CD4-positive, alpha-beta T cell (primary cell): ENCODE results near the gene NR1H2. TPM values are rescaled to one million over a fixed set of nuclear protein-coding genes. Genes with fewer than 3 reads are reported as not detected.

Experiments
- ATAC-seq: fragments of 200-7000 bp; cut with Tn5 transposase; one replicate; pipeline ENCODE4 v1.10.0; 2022; ENCODE audit warnings: mild to moderate bottlenecking; ENCODE audit not compliant: poor library complexity
- CTCF ChIA-PET: fragments of 350-600 bp; sonication (Branson Sonifier 250); formaldehyde crosslinking; loops from one replicate; lab custom pipeline; 2021; ENCODE audit warnings: antibody characterized with exemption, inconsistent platforms; lab: Charles Lee
- POLR2A ChIA-PET: fragments of 350-600 bp; sonication (Branson Sonifier 250); formaldehyde crosslinking; loops from one replicate; lab custom pipeline; 2021; ENCODE audit warnings: antibody characterized with exemption, inconsistent platforms; lab: Charles Lee
- DNase-seq, 14 experiments: peaks; one replicate each; pipeline ENCODE4 v3.0.0-alpha.2; 2013 to 2020; ENCODE audit warnings: mixed read lengths in 2 of 14
- H3K27ac ChIP-seq, 2 donors: one replicate each; pipeline versions ENCODE4 v1.5.1 to v1.7.0; 2013; ENCODE audit warnings: low read length in 2 of 2, low read depth in 1 of 2, mild to moderate bottlenecking in 1 of 2
- H3K27me3 ChIP-seq, 2 experiments: 1 replicate in 1 of 2; 2 replicates in 1 of 2; pipeline versions ENCODE4 v1.6.1 to v1.7.0; 2013; ENCODE audit warnings: low read length in 2 of 2, control low read depth in 1 of 2, mild to moderate bottlenecking in 1 of 2, moderate library complexity in 1 of 2; ENCODE audit not compliant: insufficient read depth in 2 of 2, control insufficient read depth in 1 of 2
- H3K36me3 ChIP-seq: one replicate; pipeline ENCODE4 v1.6.1; 2013; ENCODE audit warnings: low read length, control low read depth; ENCODE audit not compliant: insufficient read depth
- H3K4me1 ChIP-seq: one replicate; pipeline ENCODE4 v1.6.1; 2013; ENCODE audit warnings: low read length, control low read depth; ENCODE audit not compliant: insufficient read depth
- H3K4me3 ChIP-seq: one replicate; pipeline ENCODE4 v1.5.1; 2013; ENCODE audit warnings: mild to moderate bottlenecking, low read length, moderate library complexity
- H3K9me3 ChIP-seq, 2 experiments: 1 replicate in 1 of 2; 2 replicates in 1 of 2; pipeline versions ENCODE4 v1.6.1 to v1.7.0; 2013; ENCODE audit warnings: low read length in 2 of 2, mild to moderate bottlenecking in 2 of 2, control low read depth in 1 of 2, moderate library complexity in 1 of 2; ENCODE audit not compliant: control insufficient read depth in 1 of 2, insufficient read depth in 1 of 2
- H3K27ac Mint-ChIP-seq: one replicate; pipeline ENCODE4 v1.8.0; 2020; ENCODE audit warnings: mixed read lengths
- H3K27me3 Mint-ChIP-seq: one replicate; pipeline ENCODE4 v1.8.0; 2021; ENCODE audit warnings: mixed read lengths
- H3K36me3 Mint-ChIP-seq: one replicate; pipeline ENCODE4 v1.8.0; 2021; ENCODE audit warnings: low read depth, mixed read lengths
- H3K4me1 Mint-ChIP-seq: one replicate; pipeline ENCODE4 v1.8.0; 2021; ENCODE audit warnings: low read depth, mixed read lengths
- H3K4me3 Mint-ChIP-seq: one replicate; pipeline ENCODE4 v1.8.0; 2020; ENCODE audit warnings: mild to moderate bottlenecking, mixed read lengths
- H3K9me3 Mint-ChIP-seq: one replicate; pipeline ENCODE4 v1.8.0; 2020; ENCODE audit warnings: mixed read lengths
- CTCF ChIP-seq: fragments of 200-600 bp; IDR thresholded peaks from one replicate; pipeline ENCODE4 v1.8.0; 2022; ENCODE audit warnings: antibody characterized with exemption, mild to moderate bottlenecking
- intact Hi-C, 2 experiments: fragments of 100-400 bp; cut with DNase I in 1 of 2; cut with micrococcal nuclease in 1 of 2; formaldehyde crosslinking; loops; one replicate each; pipeline versions ENCODE4 v1.15.1 to v1.9.0; 2023 to 2025; cut with DNase I, micrococcal nuclease
- total RNA-seq, 174 experiments: library from RNA in 2 of 174; stranded (reverse) in 2 of 174; gene quantifications; one replicate each; pipeline ENCODE4 v1.2.3 and lab custom pipeline; 2021 to 2026

Gene NR1H2
- total RNA-seq, 2 experiments from 2014 or later: 261 to 265 TPM

- H3K9me3 Mint-ChIP-seq: no peaks in the 10 kb centered on the region
- CTCF ChIA-PET: no interaction called here
Measured at GRCh38 chr19:50371914-50372475, 4.3 kb upstream of the NR1H2 start.

GRCh38 chr19:50377051-50377461, 799 bp downstream of the NR1H2 start:
- ATAC-seq: peak; percentile 28
- CTCF ChIA-PET: no interaction called here
- no peaks in the 10 kb centered on the region for H3K9me3 Mint-ChIP-seq
- H3K27me3 Mint-ChIP-seq: no peaks in the 10 kb centered on the region
- peak overlapping the region; percentile 98 for H3K4me3 Mint-ChIP-seq
- H3K4me3 ChIP-seq: peak overlapping the region; percentile 16
- peak overlapping the region; percentile 34 to 99 for H3K27ac ChIP-seq
- no peaks in the 10 kb centered on the region for H3K9me3 ChIP-seq
- H3K36me3 ChIP-seq: peaks cover 48% of the 10 kb centered on the region
- POLR2A ChIA-PET: no interaction called here
- intact Hi-C loops: no loop called here
- no peak for TF ChIP-seq CTCF
- no peaks in the 10 kb centered on the region for H3K27me3 ChIP-seq
- H3K36me3 Mint-ChIP-seq: peaks cover 58% of the 10 kb centered on the region
- H3K4me1 Mint-ChIP-seq: peaks cover 21% of the 10 kb centered on the region
- peak overlapping the region; percentile 99 for H3K27ac Mint-ChIP-seq
- peaks cover 21% of the 10 kb centered on the region for H3K4me1 ChIP-seq
- peak in 13 of 14 experiments; percentile 39 to 80 (median 57) for DNase-seq

More at GRCh38 chr19:50371914-50372475, 4.3 kb upstream of the NR1H2 start:
- intact Hi-C loops: no loop called here
- Mint-ChIP-seq H3K4me3 (no peak overlapping the region), H3K27me3 (no peaks in the 10 kb centered on the region), H3K36me3 (peaks cover 9% of the 10 kb centered on the region), H3K27ac (no peak overlapping the region), H3K4me1 (peaks cover 27% of the 10 kb centered on the region)
- DNase-seq (no peak), ATAC-seq (no peak)
- no peaks in the 10 kb centered on the region for H3K36me3 ChIP-seq
- H3K27me3 ChIP-seq: no peaks in the 10 kb centered on the region
- H3K4me3 ChIP-seq: no peak overlapping the region
- POLR2A ChIA-PET: no interaction called here
- H3K9me3 ChIP-seq: no peaks in the 10 kb centered on the region
- no peak for TF ChIP-seq CTCF
- H3K27ac ChIP-seq: no peak overlapping the region
- H3K4me1 ChIP-seq: peaks cover 27% of the 10 kb centered on the region

GRCh38 chr19:50377517-50377916, 1.3 kb downstream of the NR1H2 start:
- Mint-ChIP-seq H3K9me3 (no peaks in the 10 kb centered on the region), H3K27me3 (no peaks in the 10 kb centered on the region), H3K27ac (peak overlapping the region; percentile 99), H3K36me3 (peaks cover 59% of the 10 kb centered on the region), H3K4me3 (peak overlapping the region; percentile 98), H3K4me1 (peaks cover 21% of the 10 kb centered on the region)
- intact Hi-C loops: no loop called here
- POLR2A ChIA-PET: no interaction called here
- ATAC-seq (no peak), DNase-seq (no peak)
- Histone ChIP-seq H3K4me3 (no peak overlapping the region), H3K36me3 (peaks cover 52% of the 10 kb centered on the region), H3K27me3 (no peaks in the 10 kb centered on the region), H3K4me1 (peaks cover 21% of the 10 kb centered on the region), H3K9me3 (no peaks in the 10 kb centered on the region), H3K27ac (peak overlapping the region in 1 of 2 donors; percentile 34)
- no peak for TF ChIP-seq CTCF
- CTCF ChIA-PET: no interaction called here
